Astrocyte of the cerebellum (primary cell): ENCODE measurements around the gene MKKS.

Experiments used
- DNase-seq: peaks from one replicate; pipeline ENCODE4 v3.0.0-alpha.2; 2011; ENCODE audit warnings: low read depth
- H3K4me3 ChIP-seq: 2 replicates; pipeline ENCODE4 v1.5.1; 2011; ENCODE audit warnings: mild to moderate bottlenecking, low read depth, low read length, moderate library complexity
- CTCF ChIP-seq: IDR thresholded peaks from 2 replicates; pipeline ENCODE4 v1.5.1; 2012; ENCODE audit warnings: low read length, low read depth, moderate library complexity, mild to moderate bottlenecking; ENCODE audit errors: missing control alignments
- in situ Hi-C: cut with HindIII; loops from 2 replicates; pipeline ENCODE4 v1.10.0; 2017; ENCODE audit warnings: low sequenced_read_pairs

The MKKS gene

GRCh38 chr20:10447028-10447427 lies 13.0 kb upstream of the MKKS start:
- TF ChIP-seq CTCF, result peak; percentile 32
- in situ Hi-C loops, result no loop called here
- no peak overlapping the region for H3K4me3 ChIP-seq
- DNase-seq, result peak; percentile 72

DNA sequence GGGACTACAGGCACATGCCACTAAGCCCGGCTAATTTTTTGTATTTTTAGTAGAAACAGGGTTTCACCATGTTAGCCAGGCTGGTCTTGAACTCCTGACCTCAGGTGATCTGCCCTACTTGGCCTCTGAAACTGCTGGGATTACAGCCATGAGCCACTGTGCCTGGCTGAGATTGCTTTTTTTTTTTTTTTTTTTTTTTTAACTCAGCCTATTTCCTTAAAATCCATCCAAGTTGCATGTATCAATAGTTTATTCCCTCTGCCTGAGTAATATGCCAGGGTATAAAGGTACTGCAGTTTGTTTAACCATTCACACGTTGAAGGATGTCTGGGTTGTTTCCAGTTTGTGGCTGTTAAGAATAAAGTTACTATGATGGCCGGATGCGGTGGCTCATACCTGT lies 11.7 kb upstream of the MKKS start:
- TF ChIP-seq CTCF, result no peak
- in situ Hi-C loops, result no loop called here
- no peak overlapping the region for H3K4me3 ChIP-seq
- DNase-seq, result no peak

DNA sequence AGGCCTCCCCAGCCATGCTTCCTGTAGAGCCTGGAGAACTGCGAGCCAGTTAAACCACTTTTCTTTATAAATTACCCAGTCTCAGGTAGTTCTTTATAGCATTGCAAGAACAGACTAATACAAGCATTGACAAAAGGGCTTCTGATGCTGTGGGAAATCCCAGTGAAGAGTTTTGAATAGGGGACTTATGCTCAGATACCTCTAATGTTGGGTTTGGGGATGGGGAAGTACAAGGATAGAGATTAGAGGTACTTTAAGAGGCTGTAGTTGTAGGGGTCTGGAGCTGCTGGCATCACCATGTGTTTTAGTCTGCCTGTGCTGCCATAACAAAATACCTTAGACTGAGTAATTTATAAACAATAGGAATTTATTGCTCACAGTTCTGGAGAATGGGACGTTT lies 9.9 kb upstream of the MKKS start:
- no peak for TF ChIP-seq CTCF
- in situ Hi-C loops, result no loop called here
- DNase-seq, result no peak

DNA sequence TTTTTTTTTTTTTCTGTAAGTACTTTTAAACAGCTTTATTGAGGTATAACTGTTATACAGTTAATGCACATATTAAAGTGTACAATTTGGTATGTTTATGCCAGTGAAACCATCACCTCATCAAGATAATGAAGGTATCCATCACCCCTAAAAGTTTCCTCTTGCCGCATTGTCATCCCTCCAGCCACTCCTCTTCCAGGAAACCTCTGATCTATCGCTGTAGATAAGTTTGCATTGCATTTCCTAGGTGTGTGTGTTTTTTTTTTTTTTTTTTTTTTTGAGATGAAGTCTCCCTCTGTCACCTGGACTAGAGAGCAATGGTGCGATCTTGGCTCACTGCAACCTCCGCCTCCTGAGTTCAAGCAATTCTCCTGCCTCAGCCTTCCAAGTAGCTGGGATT lies 4.2 kb upstream of the MKKS start:
- no peak overlapping the region for H3K4me3 ChIP-seq
- no peak for TF ChIP-seq CTCF
- DNase-seq, result no peak
- in situ Hi-C loops, result no loop called here

More for the DNA sequence above, 9.9 kb upstream of the MKKS start:
- H3K4me3 ChIP-seq, result no peak overlapping the region

DNA sequence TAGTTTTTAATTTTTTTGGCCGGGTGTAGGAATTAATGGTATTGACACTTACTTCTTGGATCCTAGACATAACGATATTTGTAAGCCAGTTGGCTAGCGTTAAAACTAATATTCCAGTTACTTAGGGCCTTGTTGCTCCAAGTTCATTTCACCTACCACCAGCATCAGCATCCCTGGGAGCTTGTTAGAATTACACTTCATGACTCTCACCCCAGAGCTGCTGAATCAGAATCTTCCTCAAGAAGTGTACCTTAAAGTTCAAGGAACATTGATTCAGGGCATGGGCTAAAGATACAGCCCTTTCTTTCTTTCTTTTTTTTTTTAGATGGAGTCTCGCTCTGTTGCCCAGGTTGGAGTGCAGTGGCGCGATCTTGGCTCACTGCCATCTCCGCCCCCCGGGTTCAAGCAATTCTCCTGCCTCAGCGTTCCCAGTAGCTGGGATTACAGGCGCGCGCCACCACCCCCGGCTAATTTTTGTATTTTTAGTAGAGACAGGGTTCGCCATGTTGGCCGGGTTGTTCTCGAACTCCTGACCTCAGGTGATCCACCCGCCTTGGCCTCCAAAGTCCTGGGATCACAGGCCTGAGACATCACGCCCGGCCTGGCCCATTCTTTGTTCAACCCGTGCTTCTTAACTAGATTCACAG lies 2.2 kb upstream of the MKKS start:
- no peak for TF ChIP-seq CTCF
- in situ Hi-C loops, result no loop called here
- no peak for DNase-seq
- no peak overlapping the region for H3K4me3 ChIP-seq

DNA sequence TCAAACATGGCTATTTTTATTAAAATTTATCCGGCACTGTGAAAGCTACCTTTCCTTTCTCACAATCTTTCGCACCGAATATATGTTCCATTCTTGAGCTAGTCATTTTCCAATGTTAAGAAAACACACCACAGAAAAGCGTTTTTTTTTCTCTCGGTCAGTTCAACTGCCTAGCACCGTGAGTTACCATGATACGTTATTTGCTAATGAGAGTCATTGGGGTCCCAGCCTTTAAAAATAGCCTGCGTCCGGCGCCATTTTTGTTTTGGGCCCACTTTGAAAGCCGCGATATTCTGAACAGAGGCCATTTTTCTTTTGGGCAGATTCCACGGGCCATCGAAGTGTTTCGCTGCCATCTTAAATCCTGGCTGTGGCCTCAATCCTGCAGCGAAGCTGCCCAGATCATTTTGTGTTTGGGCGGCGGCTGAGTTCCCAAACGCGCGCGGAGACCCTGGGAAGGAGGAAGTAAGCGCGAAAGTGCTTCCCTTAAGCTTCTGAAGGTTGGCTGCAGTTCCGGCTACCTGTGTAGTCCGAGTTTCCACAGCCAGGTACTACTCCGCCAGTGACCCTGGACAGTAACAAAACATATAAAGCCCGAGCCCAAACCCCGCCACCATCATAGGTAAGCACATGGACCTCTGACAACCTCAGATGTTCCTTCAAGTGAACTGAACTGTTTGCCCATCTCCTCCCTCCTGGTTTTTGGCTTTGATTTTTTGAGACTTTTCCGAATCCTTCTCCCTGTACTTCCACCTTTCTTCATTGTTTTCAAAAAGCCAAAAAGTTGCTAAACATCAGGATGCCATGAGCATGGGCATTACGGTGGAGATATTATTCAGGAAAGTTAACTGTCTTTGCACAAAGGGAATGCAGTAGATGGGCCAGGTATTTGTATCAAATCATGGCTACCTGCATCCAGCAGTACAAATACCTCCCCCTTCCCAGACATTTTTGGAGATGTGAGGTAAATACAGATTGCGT lies 1.1 kb upstream of the MKKS start, which contains the start of gene SLX4IP:
SLX4IP (plus strand) TSS at position 474 of the 981 bp plus-strand sequence. CDS start 22,900 bp downstream, outside the sequence.
- TF ChIP-seq CTCF, result no peak
- H3K4me3 ChIP-seq, result peak within 1 kb of the TSS; percentile 79
- in situ Hi-C loops, result no loop called here
- DNase-seq, result peak; percentile 94
